ENCODE measurements around the gene CRIP2. TPM values are rescaled to one million over a fixed set of nuclear protein-coding genes. Genes with fewer than 3 reads are reported as not detected.

CRIP2 gene
- polyA plus RNA-seq, 1 experiment = 28.2 TPM

- no peaks in the 10 kb centered on the region; the same call in 1 of the 2 replicates for H3K9me3 ChIP-seq (ENCODE audit: control insufficient read depth, insufficient read depth, low read length)
- H3K4me3 ChIP-seq (ENCODE audit: low read depth, low read length) = no peak overlapping the region
- no peak for DNase-seq (ENCODE audit: low read depth, low spot score)
- ChIA-PET CTCF (interaction anchor here (1.8 to 2.9 kb wide), 3 partner anchors 12 to 46 kb away, joined by 8 to 37 read pairs (median 9); no protein-coding TSS in a partner anchor), POLR2A (interaction anchor here (2.7 kb wide), 1 partner anchor 7 kb away, joined by 15 read pairs; no protein-coding TSS in a partner anchor)
- H3K27ac ChIP-seq (ENCODE audit: low read depth, low read length) = no peak overlapping the region
- H3K27me3 ChIP-seq (ENCODE audit: control insufficient read depth, insufficient read depth, low read length) = peaks cover 22% of the 10 kb centered on the region
- TF ChIP-seq CTCF (IDR thresholded peaks at IDR 0.05; ENCODE audit: low read depth, low read length) = no peak
Measured at GRCh38 chr14:105482486-105483110, 8.0 kb downstream of the CRIP2 start.

GRCh38 chr14:105483300-105484068, 8.9 kb downstream of the CRIP2 start:
- Histone ChIP-seq H3K27ac (ENCODE audit: low read depth, low read length) (no peak overlapping the region), H3K4me3 (ENCODE audit: low read depth, low read length) (no peak overlapping the region), H3K9me3 (ENCODE audit: control insufficient read depth, insufficient read depth, low read length) (no peaks in the 10 kb centered on the region; the same call in 1 of the 2 replicates), H3K27me3 (ENCODE audit: control insufficient read depth, insufficient read depth, low read length) (peaks cover 27% of the 10 kb centered on the region)
- TF ChIP-seq CTCF (IDR thresholded peaks at IDR 0.05; ENCODE audit: low read depth, low read length) = no peak
- ChIA-PET POLR2A (no interaction called here), CTCF (interaction anchor here (1.8 to 2.9 kb wide), 2 partner anchors 27 to 45 kb away, joined by 8 to 9 read pairs; no protein-coding TSS in a partner anchor)
- DNase-seq (ENCODE audit: low read depth, low spot score) = no peak

- no peak for DNase-seq (ENCODE audit: low read depth, low spot score)
Measured at GRCh38 chr14:105484069-105484996, 9.7 kb downstream of the CRIP2 start.

GRCh38 chr14:105484997-105485393, 10.4 kb downstream of the CRIP2 start:
- CTCF ChIA-PET = no interaction called here
- H3K4me3 ChIP-seq (ENCODE audit: low read depth, low read length) = no peak overlapping the region
- TF ChIP-seq CTCF (IDR thresholded peaks at IDR 0.05; ENCODE audit: low read depth, low read length) = no peak

More at GRCh38 chr14:105484069-105484996, 9.7 kb downstream of the CRIP2 start:
- no peak overlapping the region for H3K4me3 ChIP-seq (ENCODE audit: low read depth, low read length)
- CTCF ChIA-PET = no interaction called here
- no peaks in the 10 kb centered on the region; the same call in 1 of the 2 replicates for H3K9me3 ChIP-seq (ENCODE audit: control insufficient read depth, insufficient read depth, low read length)
- peaks cover 27% of the 10 kb centered on the region for H3K27me3 ChIP-seq (ENCODE audit: control insufficient read depth, insufficient read depth, low read length)
- no peak overlapping the region for H3K27ac ChIP-seq (ENCODE audit: low read depth, low read length)
- TF ChIP-seq CTCF (IDR thresholded peaks at IDR 0.05; ENCODE audit: low read depth, low read length) = no peak
- POLR2A ChIA-PET = no interaction called here

More at GRCh38 chr14:105484997-105485393, 10.4 kb downstream of the CRIP2 start:
- DNase-seq (ENCODE audit: low read depth, low spot score) = no peak
- peaks cover 27% of the 10 kb centered on the region for H3K27me3 ChIP-seq (ENCODE audit: control insufficient read depth, insufficient read depth, low read length)
- H3K9me3 ChIP-seq (ENCODE audit: control insufficient read depth, insufficient read depth, low read length) = no peaks in the 10 kb centered on the region; the same call in 1 of the 2 replicates
- POLR2A ChIA-PET = no interaction called here
- H3K27ac ChIP-seq (ENCODE audit: low read depth, low read length) = no peak overlapping the region
